GM06990 (cell line): ENCODE measurements around the gene PXMP2.

Experiments used
- DNase-seq: peaks from one replicate; pipeline ENCODE4 v3.0.0-alpha.2; 2011; ENCODE audit not compliant: insufficient read length; ENCODE audit errors: extremely low read depth
- H3K27me3 ChIP-seq: replicated peaks from 2 replicates; pipeline ENCODE4 v1.6.0; 2011; ENCODE audit warnings: low read length; ENCODE audit not compliant: control insufficient read depth, insufficient read depth
- H3K36me3 ChIP-seq: 2 replicates; pipeline ENCODE4 v1.5.1; 2011; ENCODE audit warnings: low read length; ENCODE audit not compliant: control insufficient read depth, insufficient read depth
- H3K4me3 ChIP-seq: replicated peaks from 2 replicates; pipeline ENCODE4 v1.5.1; 2011; ENCODE audit warnings: low read depth, mild to moderate bottlenecking, control low read depth, low read length
- CTCF ChIP-seq: IDR thresholded peaks from 2 replicates; pipeline ENCODE4 v1.5.1; 2011; ENCODE audit warnings: low read length, control low read depth, mild to moderate bottlenecking, inconsistent platforms; ENCODE audit not compliant: insufficient read depth, poor library complexity, severe bottlenecking

PXMP2 gene

GRCh38 chr12:132695431-132695830, 8.0 kb downstream of the PXMP2 start:
- DNase-seq, result no peak
- TF ChIP-seq CTCF, result no peak
- H3K27me3 ChIP-seq, result no peaks in the 10 kb centered on the region
- H3K36me3 ChIP-seq, result peaks cover 5% of the 10 kb centered on the region
- no peak overlapping the region for H3K4me3 ChIP-seq

GRCh38 chr12:132698341-132698740, 11.0 kb downstream of the PXMP2 start:
- Histone ChIP-seq H3K27me3 (no peaks in the 10 kb centered on the region), H3K4me3 (no peak overlapping the region), H3K36me3 (peaks cover 12% of the 10 kb centered on the region)
- TF ChIP-seq CTCF, result no peak
- no peak for DNase-seq

- H3K36me3 ChIP-seq, result peaks cover 12% of the 10 kb centered on the region
- H3K4me3 ChIP-seq, result no peak overlapping the region
- no peak for DNase-seq
- no peaks in the 10 kb centered on the region for H3K27me3 ChIP-seq
- TF ChIP-seq CTCF, result no peak
These were observed 12.9 kb downstream of the PXMP2 start for GRCh38 chr12:132700212-132700822.

GRCh38 chr12:132702640-132703039, 15.3 kb downstream of the PXMP2 start:
- DNase-seq, result no peak
- H3K4me3 ChIP-seq, result no peak overlapping the region
- H3K36me3 ChIP-seq, result peaks cover 8% of the 10 kb centered on the region
- no peaks in the 10 kb centered on the region for H3K27me3 ChIP-seq
- no peak for TF ChIP-seq CTCF

GRCh38 chr12:132703641-132704040, 16.3 kb downstream of the PXMP2 start:
- no peak for TF ChIP-seq CTCF
- no peak for DNase-seq
- H3K4me3 ChIP-seq, result no peak overlapping the region
- peaks cover 7% of the 10 kb centered on the region for H3K36me3 ChIP-seq
- no peaks in the 10 kb centered on the region for H3K27me3 ChIP-seq

GRCh38 chr12:132707241-132707640, 19.9 kb downstream of the PXMP2 start:
- no peak for TF ChIP-seq CTCF
- DNase-seq, result no peak
- H3K27me3 ChIP-seq, result no peaks in the 10 kb centered on the region
- H3K36me3 ChIP-seq, result peaks cover 2% of the 10 kb centered on the region; the same call in 1 of the 2 replicates
- no peak overlapping the region for H3K4me3 ChIP-seq
